Measurements from ENCODE around the gene VILL.

DNA sequence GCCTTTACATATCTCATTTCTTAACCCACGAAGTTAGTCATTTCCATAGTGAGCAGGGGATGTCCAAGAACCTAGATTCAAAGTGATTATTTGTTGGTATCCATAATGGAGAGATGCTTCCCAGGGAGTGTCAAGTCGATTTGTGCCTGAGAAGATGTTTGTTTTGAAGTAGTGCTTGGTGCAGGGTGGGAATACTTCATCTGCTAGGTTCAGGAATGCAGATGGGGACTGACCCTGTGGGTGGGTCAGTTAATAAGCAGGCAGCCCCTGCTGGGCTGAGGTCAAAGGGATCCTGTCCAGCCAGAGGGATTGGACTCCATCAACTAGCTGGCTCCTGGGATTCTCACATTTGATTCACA, 44.1 kb upstream of the VILL start:
- TF ChIP-seq, protein P1, sequence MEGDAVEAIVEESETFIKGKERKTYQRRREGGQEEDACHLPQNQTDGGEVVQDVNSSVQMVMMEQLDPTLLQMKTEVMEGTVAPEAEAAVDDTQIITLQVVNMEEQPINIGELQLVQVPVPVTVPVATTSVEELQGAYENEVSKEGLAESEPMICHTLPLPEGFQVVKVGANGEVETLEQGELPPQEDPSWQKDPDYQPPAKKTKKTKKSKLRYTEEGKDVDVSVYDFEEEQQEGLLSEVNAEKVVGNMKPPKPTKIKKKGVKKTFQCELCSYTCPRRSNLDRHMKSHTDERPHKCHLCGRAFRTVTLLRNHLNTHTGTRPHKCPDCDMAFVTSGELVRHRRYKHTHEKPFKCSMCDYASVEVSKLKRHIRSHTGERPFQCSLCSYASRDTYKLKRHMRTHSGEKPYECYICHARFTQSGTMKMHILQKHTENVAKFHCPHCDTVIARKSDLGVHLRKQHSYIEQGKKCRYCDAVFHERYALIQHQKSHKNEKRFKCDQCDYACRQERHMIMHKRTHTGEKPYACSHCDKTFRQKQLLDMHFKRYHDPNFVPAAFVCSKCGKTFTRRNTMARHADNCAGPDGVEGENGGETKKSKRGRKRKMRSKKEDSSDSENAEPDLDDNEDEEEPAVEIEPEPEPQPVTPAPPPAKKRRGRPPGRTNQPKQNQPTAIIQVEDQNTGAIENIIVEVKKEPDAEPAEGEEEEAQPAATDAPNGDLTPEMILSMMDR (IDR thresholded peaks at IDR 0.05 in 4 of 5, conservative IDR thresholded peaks at IDR 0.05 in 1 of 5): no peak
- TF ChIP-seq POLR2A (IDR thresholded peaks at IDR 0.05): no peak

All from gastrocnemius medialis (tissue), 4 donors.